ENCODE measurements around the gene TOX4.
"Not testable (repeated sequence)": the region's sequence is repeated elsewhere in the genome, so short reads cannot be mapped to it uniquely, and the experiment has no call there.

The TOX4 gene

DNA sequence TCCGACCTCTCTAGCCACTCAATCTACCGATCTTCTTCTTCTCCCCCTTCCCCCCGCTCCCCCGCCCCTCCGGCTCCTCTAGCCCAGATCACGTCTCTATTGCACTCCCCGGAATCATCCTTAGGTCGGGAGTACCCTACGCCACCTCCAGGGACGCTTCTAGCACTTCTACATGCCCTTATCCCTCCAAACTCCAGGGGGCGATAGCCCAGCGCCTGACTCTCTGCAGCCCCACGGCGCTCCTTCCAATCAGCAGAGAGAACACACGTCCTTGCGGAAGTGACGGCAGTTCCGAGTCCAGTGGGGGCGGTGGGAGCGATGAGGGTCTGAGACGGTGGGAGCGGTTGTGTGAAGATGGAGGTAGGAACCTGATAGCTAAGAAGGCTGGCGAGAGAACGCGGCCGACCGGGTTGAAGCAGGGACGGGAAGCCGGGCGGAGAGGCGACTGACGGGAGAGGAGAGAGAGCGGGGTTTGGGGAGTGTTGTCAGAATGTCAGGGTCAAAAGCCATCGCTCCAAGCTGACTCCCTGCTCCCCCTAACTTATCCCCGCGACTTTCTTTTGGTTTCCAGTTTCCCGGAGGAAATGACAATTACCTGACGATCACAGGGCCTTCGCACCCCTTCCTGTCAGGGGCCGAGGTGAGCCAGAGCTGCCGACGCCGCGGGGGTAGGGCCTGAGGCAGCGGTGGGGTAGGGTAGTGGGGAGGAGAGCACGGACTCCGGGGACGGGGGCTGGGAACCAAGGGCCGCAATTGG lies at the start of gene TOX4, which contains the start of gene RAB2B:
TOX4 (plus strand) TSS at position 271 of the 757 bp plus-strand sequence; CDS start at position 355, 84 bp downstream.
RAB2B (minus strand) TSS at position 35 of the 757 bp plus-strand sequence. CDS start 87 bp downstream, outside the sequence.
- DNase-seq = peak; percentile 97

DNA sequence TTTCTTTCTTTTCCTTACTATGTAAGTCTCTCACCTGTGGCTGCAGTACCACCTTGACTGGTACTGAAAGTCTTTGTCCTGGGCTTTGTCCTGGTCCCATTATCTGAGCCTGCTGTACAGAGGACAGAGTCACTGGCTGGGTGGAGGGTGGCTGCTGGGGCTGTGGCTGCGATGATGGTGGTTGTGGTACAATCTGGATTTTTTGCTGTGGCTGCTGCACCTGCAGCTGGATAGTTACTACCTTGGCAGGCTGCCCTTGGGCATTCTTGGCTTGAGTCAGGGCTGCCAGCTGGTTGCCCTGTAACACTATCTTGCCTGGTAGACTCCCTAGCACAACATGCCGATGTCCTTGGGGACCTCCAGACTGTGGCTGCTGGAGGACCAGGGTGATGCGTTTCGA lies 48.1 kb upstream of the TOX4 start:
- no peak for DNase-seq

DNA sequence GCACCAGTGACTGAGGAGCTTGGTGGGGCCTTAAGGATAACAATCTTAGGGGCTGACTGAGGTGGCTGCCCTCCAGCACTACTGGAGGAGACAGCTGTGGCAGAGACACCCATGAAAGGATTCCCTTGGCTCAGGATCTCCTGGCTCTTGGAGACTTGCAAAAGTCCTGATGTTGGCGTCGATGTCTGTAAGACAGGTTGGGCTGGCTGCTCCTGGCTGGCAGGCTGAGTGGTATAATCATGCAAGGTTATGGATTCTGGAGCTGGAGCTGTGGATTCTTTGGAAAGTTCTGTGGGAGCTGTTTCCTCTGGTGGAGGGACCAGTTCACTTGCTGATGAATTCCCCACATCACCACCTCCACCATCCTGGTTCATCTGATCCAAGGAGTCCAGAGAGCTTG lies 45.9 kb upstream of the TOX4 start:
- no peak for DNase-seq

DNA sequence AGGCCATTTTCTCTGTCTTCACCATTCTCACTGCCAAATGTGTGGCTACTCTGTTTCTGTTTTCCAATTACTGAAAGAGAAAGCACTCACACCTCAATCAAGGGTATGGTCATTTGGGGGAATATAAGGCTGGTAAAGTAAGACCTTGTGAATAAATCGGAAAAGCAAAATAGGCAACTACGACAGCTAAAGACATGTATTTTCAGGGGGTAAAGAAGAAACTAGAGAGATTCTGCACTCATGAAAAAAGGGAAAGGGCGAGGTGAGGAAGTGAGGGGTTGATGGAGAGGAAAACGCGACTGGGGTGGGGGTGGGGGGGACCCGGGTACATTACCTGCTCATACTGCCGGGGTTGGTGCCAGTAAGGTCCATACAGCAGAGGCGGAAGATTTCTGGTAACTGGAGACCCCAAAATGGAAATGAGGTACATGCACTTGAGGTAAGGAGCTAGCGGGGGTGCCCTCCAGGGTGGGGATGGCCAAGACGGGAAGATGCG lies 40.4 kb upstream of the TOX4 start:
- DNase-seq = no peak

DNA sequence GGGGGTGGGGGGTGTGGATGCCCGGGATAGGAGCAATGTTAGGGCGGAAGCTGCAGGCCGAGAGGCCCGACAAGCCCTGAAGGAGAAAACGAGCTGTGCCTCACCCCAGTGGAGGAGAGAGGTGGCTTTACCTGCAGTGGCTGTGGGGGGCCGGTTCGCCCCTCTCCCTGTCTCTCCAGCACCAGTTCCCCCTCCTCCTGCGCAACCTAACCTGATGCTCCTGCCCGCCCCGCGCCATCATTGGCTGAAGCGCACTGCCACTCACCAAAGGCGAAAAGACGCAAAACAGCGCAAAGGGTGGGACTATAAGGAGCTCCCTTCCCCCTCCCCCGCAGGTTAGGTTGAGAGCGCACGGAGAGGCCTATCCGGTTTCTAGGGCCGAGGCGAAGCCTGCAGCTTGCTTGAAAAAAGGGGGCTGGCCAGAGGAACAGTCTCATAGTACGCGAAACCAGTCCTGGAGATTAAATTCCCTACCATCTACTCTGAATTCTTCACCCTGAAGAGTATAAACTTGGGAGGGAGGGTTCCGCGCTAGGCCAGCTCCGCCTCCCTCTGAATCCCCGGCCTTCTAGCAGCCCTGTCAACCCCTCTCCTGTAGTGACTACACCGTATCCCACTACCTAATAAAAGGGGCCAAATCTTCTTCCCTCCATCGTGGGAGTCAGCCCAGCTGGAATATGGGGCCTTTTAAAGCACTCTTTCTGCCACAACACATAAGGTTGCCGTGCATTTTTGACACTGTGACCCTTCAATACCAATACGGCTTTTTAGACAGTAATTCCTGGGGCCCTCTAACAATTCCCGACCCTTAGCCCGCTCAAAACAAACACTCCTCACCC lies 39.7 kb upstream of the TOX4 start:
- DNase-seq = peak; percentile 97

DNA sequence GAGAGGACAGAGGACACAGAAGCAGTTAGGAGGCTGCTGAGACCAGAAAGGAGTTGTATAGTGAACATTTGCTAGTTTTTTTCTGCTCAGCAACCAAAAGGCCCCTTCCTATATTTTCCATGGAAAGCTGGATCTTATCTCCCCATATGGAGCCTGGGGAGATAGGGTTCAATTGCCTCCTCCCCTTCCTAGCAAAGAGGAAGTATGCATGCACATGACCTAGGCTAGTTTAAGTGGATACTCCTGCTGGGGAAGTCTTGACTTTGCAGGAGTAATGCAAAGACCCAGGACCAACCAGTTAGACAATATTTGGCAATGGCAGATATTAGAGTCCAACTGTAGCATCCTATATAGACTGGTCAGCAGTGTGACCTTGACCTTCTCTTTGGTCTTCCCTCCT lies 36.1 kb upstream of the TOX4 start:
- no peak for DNase-seq

DNA sequence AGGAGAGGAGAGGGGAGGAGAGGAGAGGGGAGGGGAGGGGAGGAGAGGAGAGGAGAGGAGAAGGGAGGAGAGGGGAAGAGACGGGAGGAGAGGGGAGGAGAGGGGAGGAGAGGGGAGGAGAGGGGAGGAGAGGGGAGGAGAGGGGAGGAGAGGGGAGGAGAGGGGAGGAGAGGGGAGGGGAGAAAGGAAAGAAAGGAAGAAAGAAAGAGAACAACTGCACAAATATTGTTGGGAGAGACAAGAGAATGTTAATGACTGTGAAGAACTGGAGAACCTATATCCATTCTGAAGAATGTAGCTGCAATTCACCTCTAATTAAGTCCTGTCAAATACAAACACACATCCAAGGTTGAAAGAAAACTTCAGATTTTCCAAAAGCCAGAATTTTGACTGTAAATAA lies 34.3 kb upstream of the TOX4 start:
- DNase-seq = not testable (repeated sequence)

DNA sequence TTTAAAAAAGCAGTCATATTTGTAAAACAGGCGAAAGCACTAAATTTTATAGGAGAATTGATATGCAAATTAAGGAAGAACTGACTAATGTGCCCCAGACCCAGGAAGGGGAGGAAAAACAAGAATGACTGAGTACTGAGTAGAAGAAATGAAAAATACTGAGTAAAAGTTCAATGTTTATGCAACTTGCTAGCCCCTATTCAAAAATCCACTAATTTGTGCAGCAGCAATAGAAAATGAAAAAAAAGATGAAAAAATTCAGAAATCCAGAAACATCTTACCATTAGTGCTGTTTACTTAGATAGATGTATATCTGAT lies 27.1 kb upstream of the TOX4 start:
- no peak for DNase-seq

DNA sequence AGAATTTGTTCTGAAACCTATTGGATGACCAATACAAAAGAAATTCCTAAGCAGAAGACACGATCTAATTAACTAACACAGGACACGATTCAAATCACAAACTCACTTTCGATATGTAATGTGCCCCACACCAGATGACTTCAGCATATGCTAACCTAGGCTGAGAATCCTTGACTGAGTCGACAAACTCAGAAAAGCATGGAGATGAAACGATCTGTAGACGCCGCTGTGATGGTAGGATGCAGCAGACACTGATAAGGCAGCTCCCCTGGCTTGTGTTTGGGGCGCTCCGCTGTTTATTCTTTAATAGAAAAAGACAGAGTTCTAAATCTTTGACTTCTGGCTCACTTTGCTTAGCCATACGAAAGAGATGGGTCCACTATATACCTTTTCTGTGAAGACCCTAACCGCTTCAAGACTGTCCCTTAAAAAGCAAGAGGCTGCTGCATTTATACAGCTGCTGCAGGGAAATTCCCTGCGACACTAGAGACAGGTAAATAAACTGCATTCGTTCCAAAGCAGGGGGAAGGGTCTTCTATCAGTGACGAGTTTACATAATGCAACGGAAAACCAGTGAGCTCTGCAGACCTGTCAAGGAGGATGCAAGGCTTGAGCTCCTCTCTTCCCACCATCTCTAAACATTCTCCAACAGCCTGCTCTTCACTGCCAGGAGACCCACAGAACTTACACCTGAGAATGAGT lies 22.0 kb upstream of the TOX4 start:
- DNase-seq = no peak

DNA sequence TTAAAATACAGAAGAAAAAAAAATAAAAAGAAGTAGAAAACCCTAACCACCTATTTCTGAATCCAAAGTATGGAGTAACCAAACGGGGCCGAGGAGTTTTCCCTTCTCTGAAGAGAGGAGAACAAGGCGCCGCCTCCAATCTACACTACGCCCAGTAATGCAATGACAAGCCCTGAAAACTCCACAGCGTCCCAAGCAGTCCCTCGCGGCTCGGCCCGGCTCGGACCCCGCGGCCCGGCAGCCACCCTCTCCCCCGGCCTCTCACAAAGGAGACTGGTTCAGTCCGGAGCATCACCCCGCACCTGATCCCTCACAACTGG lies 21.4 kb upstream of the TOX4 start:
- no peak for DNase-seq

DNA sequence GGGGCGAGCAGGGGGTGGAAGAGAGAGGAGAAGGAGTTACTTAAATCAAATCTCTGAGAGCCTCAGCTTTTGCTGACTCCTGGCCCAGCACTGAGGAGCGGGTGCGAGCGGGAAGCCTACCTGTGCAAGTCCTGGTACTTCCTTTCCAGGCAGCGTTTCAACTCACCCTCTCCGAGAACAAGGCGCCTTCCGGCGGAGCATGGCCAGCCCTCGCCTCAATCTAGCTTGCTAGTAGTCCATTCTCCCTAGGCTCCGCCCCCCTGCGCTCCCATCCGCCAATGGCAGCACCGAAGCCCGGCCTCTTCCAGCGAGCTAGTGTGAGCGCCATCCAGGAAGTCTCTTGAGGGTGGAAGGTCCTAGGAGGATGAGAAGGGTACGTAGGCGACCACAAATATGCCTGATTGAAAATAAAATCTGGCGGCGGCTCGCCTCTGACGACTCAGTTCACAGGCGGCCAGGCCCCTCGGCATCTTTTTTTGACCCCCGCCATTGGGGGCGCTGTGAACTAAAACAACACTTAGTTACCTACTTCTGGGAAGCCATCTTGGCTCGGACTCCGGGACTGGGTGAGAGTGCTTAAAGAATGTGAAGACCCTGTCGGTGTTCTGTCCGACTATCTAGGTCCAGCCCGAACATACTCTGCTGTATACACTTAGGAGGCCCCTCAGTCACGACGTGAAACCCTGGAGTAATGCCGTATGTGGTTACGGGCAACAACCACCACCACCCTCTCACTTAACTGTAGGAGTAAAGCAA lies 20.9 kb upstream of the TOX4 start, which contains the start of gene CHD8:
CHD8 (minus strand) TSS at position 212 of the 756 bp plus-strand sequence. CDS start 24,480 bp downstream, outside the sequence.
- peak; percentile 100 for DNase-seq

DNA sequence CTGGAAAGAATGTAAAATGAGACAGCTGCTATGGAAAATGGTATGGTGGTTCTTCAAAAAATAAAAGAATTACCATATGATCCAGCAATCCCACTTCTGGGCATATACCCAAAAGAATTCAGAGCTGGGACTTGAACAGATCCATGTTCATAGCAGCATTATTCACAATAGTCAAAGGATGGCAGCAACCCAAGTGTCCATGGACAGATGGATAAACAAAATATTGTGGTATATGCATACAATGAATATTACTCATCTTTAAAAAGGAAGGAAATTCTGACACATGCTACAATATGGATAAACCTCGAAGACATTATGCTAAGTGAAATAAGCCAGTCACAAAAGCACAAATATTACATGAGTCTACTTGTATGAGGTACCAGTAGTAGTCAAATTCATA lies 9.4 kb upstream of the TOX4 start:
- DNase-seq = no peak

DNA sequence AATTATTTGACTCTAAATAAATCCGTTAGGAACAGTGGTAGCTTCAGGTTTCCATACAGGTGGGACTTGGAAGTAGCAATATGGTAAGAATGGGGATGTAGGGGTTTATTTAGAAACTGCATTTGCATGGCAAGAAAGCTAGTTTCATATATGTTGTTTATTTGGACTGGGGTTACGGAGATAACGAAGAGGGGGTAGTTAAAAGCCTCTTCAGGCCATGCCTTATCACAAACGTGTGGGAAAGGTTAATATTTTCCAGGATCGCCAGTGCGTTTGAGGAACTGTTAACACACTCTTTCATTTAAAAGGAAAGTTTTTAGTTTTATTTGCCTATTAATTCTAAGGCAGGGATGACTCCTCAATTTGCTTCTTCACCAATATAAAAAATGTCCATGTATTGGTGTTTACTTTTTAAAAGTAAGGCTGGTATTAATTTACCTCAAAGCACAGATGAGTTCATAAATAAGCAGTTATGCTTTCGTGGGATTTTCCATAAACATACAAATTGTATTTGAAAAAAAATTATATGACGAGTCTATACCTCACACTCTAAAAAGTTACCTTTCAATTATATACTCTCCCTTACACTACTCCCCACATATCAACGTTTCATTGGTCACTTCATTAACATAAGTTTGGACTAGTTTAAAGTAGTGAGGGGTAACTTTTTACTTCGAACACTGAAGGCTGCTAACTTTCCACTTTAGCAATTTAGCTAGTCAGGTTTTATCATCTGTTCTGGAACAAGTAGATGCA lies 1.1 kb upstream of the TOX4 start:
- no peak for DNase-seq

DNA sequence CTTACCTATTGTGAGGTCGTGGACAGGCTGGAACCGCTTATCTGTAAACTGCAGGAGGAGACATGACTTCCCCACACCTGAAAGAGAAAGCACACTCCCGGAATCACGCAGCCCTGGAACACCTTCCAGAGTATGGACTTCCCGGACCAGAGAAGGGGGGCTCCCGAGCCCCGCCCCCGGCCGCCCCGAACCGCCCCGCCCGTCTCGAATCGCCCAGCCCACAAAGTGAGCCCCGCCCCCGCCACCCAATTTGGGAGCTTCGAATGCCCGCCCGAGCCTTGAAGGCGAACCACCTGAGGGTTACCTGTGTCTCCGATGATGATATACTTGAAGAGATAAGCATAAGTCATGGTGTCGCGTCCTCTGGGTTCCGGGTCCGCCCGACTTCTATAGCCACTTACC lies 471 bp upstream of the TOX4 start:
- no peak for DNase-seq

DNA sequence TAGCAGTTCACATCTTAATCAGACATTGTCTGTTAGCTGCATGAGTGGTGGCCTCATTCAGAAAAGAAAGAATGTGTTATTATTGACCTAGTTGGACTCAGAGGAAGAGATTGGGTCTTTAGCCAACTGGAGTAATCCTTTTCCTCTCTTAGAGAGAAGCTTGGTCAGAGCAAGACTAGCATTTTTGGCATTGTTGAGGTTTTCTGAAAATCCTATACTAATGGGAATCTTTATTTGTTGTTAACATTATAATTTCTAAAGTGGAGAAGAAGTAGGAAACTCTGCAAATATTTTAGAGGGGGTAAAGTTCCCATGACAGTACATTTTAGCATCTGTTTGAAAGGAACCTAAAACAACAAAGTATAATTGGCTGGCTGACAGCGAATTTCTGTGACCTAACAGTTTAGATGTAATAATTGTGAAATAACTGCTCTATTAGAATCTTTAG lies 9.7 kb downstream of the TOX4 start:
- DNase-seq = no peak

DNA sequence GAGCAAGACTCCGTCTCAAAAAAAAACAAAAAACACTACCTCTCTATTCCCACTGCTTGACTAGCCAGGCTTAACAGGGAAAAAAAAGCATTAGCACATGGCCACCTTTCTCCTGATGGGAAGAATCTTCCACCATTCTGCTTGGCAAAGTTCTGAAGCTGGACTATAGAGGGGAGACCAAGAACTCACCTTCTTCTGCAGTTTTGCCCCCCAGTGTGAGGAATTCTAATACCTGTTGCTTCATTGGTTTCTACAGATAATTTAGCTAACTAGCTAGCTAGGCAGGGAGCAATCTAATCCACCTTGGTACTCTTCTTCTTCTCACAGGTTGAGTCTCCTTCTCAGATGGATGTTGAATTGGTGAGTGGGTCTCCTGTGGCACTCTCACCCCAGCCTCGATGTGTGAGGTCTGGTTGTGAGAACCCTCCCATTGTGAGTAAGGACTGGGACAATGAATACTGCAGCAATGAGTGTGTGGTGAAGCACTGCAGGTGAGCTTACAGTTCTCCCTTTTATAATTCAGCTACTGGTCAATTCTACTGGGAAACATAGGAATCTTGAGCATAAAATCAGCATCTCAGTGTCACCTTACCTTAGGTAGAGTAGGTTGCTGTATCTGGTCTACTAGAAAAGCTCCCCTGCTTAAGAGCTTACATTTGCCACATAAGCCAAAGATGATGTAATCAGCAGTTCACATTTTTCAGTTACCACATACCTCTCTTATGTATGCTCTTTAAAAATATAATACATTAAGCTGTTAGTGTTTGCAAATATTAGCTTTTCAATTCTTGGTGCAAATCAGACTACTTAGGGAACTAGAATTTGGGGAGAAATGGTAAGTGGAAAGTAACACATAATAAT lies 18.1 kb downstream of the TOX4 start:
- DNase-seq = no peak

DNA sequence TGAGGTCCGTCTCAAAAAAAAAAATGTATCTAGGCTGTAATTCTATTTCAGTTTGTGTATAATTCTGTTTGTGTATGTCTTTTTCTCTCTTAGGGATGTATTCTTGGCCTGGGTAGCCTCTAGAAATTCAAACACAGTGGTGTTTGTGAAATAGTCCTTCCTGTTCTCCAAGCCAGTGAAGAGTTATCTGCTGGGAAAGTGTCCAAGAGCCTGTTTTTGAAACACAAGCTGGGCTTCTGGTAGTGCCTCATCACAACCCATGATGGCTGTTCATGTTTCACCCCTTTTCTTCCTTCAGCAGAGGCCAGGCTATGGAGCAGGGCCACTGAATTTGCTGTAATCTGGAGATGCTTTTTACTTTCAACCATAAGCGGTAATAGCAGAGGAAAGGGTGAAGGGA lies 19.5 kb downstream of the TOX4 start:
- no peak for DNase-seq

DNA sequence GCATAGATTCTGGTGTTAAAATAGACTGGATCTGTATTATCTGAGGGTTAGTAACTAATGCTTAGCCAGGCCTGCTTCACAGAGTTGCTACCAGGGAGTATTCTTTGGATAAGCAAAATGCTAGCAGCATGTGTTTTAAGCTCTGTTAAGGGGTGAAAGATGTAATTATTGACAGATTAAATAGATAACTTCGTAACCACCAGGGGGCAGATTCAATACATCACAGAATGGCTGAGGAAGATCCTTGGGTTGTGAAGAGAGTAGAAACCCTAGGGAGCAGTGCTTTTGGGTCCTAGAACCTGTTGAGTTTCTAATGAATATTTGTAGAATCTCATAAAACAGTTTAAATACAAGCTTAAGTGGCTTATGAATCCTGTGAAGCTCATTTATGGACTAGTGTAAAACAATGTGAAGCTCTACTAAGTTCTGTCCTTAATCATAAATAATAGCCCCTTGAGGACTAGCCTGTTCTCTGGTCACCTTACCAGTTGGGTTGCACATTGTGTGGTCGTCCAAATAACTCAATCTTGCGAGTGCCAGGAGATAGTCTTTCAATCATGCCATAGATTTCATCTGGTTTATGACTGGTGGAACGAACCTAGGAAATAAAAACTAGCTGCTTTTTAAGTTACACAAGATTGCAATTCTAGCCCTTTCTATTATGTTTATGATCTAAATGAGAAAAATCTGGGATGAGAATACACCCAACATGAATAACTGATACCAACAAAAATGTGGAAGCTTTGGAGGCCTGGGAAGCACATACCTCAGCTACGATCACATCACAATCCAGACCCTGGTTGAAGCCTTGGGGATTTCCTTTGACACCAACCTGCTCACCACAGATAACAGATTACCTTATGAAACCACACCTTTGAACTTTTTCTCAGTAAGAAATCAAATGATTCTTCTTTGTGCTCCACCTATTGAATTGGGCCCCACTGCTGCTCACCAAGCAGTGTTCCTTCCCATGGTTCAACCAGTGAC lies 21.8 kb downstream of the TOX4 start:
- DNase-seq = peak; percentile 29

DNA sequence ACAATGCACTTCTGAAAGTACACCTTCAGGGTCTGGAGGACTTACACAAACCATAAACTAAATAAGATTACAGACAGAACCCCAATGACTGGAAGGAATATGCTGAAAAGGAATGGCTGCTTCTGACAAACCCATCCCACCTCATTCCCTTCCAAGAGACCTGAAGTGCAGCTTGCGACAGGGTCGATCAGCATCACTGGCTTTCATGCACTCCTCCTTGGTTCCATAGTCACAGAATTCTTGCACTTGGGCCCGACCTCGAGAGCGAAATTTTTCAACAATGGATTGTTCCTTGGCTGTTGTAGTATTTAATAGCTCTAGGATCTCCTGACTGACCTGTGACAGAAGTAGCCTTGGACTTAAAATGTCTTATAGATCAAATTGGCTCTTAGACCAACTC lies 24.6 kb downstream of the TOX4 start:
- no peak for DNase-seq

DNA sequence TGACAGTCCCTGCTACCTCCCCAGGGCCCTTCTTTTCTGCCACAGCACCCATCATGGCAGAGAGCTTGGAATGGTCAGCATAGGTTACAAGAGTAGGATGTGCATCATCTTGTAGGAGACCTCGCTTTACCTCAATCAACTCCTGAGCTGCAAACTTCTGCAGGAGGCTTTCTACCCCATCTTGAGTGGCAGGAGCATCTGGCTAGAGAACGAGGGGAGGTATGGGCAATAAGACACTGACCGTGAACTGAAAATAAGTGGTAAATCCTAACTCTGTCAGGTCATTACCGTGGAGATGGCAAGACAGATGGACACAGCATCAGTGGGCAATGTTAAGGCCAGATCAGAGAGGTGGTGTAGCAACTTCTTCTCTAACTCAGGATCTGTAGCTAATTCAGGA lies 26.4 kb downstream of the TOX4 start:
- DNase-seq = no peak
